Measurements from ENCODE around the gene SAXO1. TPM values are rescaled to one million over a fixed set of nuclear protein-coding genes. Genes with fewer than 3 reads are reported as not detected.

The SAXO1 gene
- total RNA-seq, 1 donor from 2014 or later = not detected

DNA sequence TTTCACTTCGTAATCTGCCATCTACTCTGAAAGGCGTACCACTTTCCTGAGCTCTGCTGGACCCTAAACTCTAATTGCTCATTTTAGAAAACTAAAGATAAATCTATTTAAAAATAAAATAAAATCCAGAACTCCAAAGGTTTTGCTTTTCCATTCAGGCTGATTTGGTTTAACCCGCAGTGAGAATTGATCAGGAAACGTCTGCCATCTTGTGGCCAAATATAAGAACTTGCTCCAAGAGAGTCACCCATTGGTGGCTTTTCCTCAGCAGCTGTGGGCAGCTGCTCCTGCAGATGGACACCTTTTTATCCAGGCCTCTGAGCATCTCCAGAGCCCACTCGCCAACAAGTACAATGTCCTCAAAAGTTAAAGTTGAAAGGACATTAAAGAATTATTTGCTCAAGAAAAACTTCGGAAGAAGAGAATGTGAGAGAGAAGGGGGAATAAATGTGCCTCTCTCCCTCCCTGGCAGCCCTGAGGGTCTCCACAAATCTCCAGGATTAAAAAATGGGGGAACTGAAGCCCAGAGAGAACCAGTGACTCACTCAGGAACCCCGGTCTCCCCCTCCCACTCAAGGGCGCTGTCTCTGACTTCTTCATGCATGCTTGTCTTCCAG is 4.1 kb downstream of the SAXO1 start:
- Mint-ChIP-seq H3K27ac (ENCODE audit: unreplicated experiment) (peak overlapping the region; percentile 14), H3K36me3 (ENCODE audit: low read depth, unreplicated experiment) (no peaks in the 10 kb centered on the region), H3K27me3 (ENCODE audit: low read depth, unreplicated experiment) (peaks cover 5% of the 10 kb centered on the region), H3K4me1 (ENCODE audit: low read depth, unreplicated experiment) (peaks cover 6% of the 10 kb centered on the region), H3K4me3 (ENCODE audit: unreplicated experiment) (no peak overlapping the region), H3K9me3 (ENCODE audit: unreplicated experiment) (no peaks in the 10 kb centered on the region)
- no peak overlapping the region for H3K4me2 ChIP-seq (ENCODE audit: low read length)
- TF ChIP-seq, protein P1, sequence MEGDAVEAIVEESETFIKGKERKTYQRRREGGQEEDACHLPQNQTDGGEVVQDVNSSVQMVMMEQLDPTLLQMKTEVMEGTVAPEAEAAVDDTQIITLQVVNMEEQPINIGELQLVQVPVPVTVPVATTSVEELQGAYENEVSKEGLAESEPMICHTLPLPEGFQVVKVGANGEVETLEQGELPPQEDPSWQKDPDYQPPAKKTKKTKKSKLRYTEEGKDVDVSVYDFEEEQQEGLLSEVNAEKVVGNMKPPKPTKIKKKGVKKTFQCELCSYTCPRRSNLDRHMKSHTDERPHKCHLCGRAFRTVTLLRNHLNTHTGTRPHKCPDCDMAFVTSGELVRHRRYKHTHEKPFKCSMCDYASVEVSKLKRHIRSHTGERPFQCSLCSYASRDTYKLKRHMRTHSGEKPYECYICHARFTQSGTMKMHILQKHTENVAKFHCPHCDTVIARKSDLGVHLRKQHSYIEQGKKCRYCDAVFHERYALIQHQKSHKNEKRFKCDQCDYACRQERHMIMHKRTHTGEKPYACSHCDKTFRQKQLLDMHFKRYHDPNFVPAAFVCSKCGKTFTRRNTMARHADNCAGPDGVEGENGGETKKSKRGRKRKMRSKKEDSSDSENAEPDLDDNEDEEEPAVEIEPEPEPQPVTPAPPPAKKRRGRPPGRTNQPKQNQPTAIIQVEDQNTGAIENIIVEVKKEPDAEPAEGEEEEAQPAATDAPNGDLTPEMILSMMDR (IDR thresholded peaks at IDR 0.05; ENCODE audit: insufficient read depth, low read depth, low read length) = peak; percentile 83
- no peak for TF ChIP-seq EZH2 (IDR thresholded peaks at IDR 0.05; ENCODE audit: insufficient read depth, low read length)
- no peak overlapping the region for H3K4me3 ChIP-seq (ENCODE audit: insufficient read depth, low read depth, low read length)
- peak; percentile 23 for FAIRE-seq
- peaks cover 4% of the 10 kb centered on the region for H3K27me3 ChIP-seq (ENCODE audit: insufficient read depth, low read length)
- no peak overlapping the region for H3K9ac ChIP-seq (ENCODE audit: low read length)
- H3K9me3 ChIP-seq (ENCODE audit: insufficient read depth, low read depth, low read length) = no peaks in the 10 kb centered on the region
- H3K79me2 ChIP-seq (ENCODE audit: insufficient read depth, low read length) = no peaks in the 10 kb centered on the region
- DNase-seq (ENCODE audit: low read depth) = peak; percentile 33
- no peaks in the 10 kb centered on the region for H3K4me1 ChIP-seq (ENCODE audit: insufficient read depth, low read length)
- H4K20me1 ChIP-seq (ENCODE audit: insufficient read depth, low read length) = no peaks in the 10 kb centered on the region
- no peaks in the 10 kb centered on the region for H3K36me3 ChIP-seq (ENCODE audit: insufficient read depth, low read length)
- H2AFZ ChIP-seq (ENCODE audit: low read depth, low read length) = no peak overlapping the region
- no peak overlapping the region for H3K27ac ChIP-seq (ENCODE audit: low read depth, low read length)

DNA sequence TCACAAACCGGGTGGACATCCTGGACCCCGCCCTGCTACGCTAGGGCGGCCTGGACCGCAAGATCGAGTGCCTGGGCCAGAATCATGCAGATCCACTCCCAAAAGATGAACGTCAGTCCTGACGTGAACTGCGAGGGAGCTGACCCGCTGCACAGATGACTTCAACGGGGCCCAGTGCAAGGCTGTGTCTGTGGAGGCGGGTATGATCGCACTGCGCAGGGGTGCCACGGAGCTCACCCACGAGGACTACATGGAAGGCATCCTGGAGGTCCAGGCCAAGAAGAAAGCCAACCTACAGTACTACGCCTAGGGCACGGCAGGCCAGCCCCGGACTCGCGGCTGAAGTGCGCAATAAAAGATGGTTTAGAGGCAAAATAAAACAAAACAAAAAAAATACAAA is 5.2 kb downstream of the SAXO1 start:
- H3K4me1 ChIP-seq (ENCODE audit: insufficient read depth, low read length) = no peaks in the 10 kb centered on the region
- Mint-ChIP-seq H3K36me3 (ENCODE audit: low read depth, unreplicated experiment) (no peaks in the 10 kb centered on the region), H3K27me3 (ENCODE audit: low read depth, unreplicated experiment) (peaks cover 5% of the 10 kb centered on the region), H3K9me3 (ENCODE audit: unreplicated experiment) (no peaks in the 10 kb centered on the region), H3K27ac (ENCODE audit: unreplicated experiment) (no peak overlapping the region), H3K4me1 (ENCODE audit: low read depth, unreplicated experiment) (peaks cover 6% of the 10 kb centered on the region), H3K4me3 (ENCODE audit: unreplicated experiment) (no peak overlapping the region)
- DNase-seq (ENCODE audit: low read depth) (no peak), FAIRE-seq (no peak)
- H2AFZ ChIP-seq (ENCODE audit: low read depth, low read length) = no peak overlapping the region
- H3K4me2 ChIP-seq (ENCODE audit: low read length) = no peak overlapping the region
- no peak overlapping the region for H3K9ac ChIP-seq (ENCODE audit: low read length)
- H3K79me2 ChIP-seq (ENCODE audit: insufficient read depth, low read length) = no peaks in the 10 kb centered on the region
- no peak overlapping the region for H3K27ac ChIP-seq (ENCODE audit: low read depth, low read length)
- H3K9me3 ChIP-seq (ENCODE audit: insufficient read depth, low read depth, low read length) = no peaks in the 10 kb centered on the region
- peaks cover 4% of the 10 kb centered on the region for H3K27me3 ChIP-seq (ENCODE audit: insufficient read depth, low read length)
- no peak overlapping the region for H3K4me3 ChIP-seq (ENCODE audit: insufficient read depth, low read depth, low read length)
- no peaks in the 10 kb centered on the region for H4K20me1 ChIP-seq (ENCODE audit: insufficient read depth, low read length)
- no peaks in the 10 kb centered on the region for H3K36me3 ChIP-seq (ENCODE audit: insufficient read depth, low read length)
- TF ChIP-seq EZH2 (IDR thresholded peaks at IDR 0.05; ENCODE audit: insufficient read depth, low read length) = no peak
- TF ChIP-seq, protein P1 (IDR thresholded peaks at IDR 0.05; ENCODE audit: insufficient read depth, low read depth, low read length) = no peak

DNA sequence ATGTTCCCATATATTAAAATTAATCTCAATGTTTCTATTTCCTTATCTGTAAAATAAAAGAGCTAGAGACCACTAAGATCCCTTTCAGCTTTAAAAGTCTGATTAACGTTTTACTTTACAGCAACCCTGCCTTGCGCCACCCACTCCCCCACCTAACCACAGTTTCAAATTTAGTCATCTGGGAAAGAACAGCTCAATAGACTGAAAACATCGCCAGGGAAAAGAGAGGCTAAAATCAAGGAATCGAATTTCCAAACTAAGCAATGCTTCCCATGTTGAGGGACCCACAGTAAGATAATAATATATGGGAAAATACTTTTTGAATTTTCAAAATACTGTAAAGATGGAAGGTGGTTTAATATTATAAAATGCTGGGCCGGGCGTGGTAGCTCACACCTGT is 6.6 kb downstream of the SAXO1 start:
- no peak for TF ChIP-seq EZH2 (IDR thresholded peaks at IDR 0.05; ENCODE audit: insufficient read depth, low read length)
- TF ChIP-seq, protein P1 (IDR thresholded peaks at IDR 0.05; ENCODE audit: insufficient read depth, low read depth, low read length) = no peak
- Histone ChIP-seq H3K4me2 (ENCODE audit: low read length) (no peak overlapping the region), H3K4me3 (ENCODE audit: insufficient read depth, low read depth, low read length) (no peak overlapping the region)

More for the DNA sequence above, 6.6 kb downstream of the SAXO1 start:
- Mint-ChIP-seq H3K4me1 (ENCODE audit: low read depth, unreplicated experiment) (peaks cover 6% of the 10 kb centered on the region), H3K36me3 (ENCODE audit: low read depth, unreplicated experiment) (no peaks in the 10 kb centered on the region), H3K27me3 (ENCODE audit: low read depth, unreplicated experiment) (peaks cover 5% of the 10 kb centered on the region), H3K27ac (ENCODE audit: unreplicated experiment) (no peak overlapping the region), H3K9me3 (ENCODE audit: unreplicated experiment) (peaks cover 6% of the 10 kb centered on the region), H3K4me3 (ENCODE audit: unreplicated experiment) (no peak overlapping the region)
- Histone ChIP-seq H3K9ac (ENCODE audit: low read length) (no peak overlapping the region), H3K79me2 (ENCODE audit: insufficient read depth, low read length) (no peaks in the 10 kb centered on the region), H2AFZ (ENCODE audit: low read depth, low read length) (no peak overlapping the region), H4K20me1 (ENCODE audit: insufficient read depth, low read length) (no peaks in the 10 kb centered on the region), H3K36me3 (ENCODE audit: insufficient read depth, low read length) (no peaks in the 10 kb centered on the region), H3K9me3 (ENCODE audit: insufficient read depth, low read depth, low read length) (no peaks in the 10 kb centered on the region), H3K27me3 (ENCODE audit: insufficient read depth, low read length) (no peaks in the 10 kb centered on the region), H3K4me1 (ENCODE audit: insufficient read depth, low read length) (no peaks in the 10 kb centered on the region), H3K27ac (ENCODE audit: low read depth, low read length) (no peak overlapping the region)
- FAIRE-seq (no peak), DNase-seq (ENCODE audit: low read depth) (no peak)
